GM21515 (cell line): ENCODE results near the gene CACNA1H.

Experiments used
- ATAC-seq: cut with Tn5 transposase; IDR thresholded peaks from one replicate; pipeline ENCODE4 v1.9.1; 2021; ENCODE audit not compliant: unreplicated experiment

The CACNA1H gene

GRCh38 chr16:1152651-1153259 lies at the start of gene CACNA1H:
CACNA1H (plus strand) TSS chr16:1153106; CDS start chr16:1153738, 632 bp downstream.
- no peak for ATAC-seq

DNA sequence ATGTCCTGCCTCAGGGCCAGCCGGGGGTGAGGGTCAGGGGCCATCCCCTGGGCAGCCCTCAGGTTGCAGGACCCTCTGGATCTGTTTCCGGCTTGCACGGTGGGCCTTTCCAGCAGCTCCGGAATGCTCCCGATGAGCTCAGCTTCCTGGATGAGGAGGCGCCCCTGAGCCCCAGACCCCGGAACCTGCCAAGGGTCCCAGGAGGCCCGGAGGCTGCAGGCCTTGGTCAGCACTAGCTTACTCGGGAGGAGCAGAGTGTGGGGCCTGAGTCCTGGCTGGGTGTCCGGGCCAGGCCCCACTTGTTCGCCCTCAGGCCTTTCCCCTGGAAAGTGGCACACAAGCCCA lies 49.3 kb upstream of the CACNA1H start:
- no peak for ATAC-seq

GRCh38 chr16:1105888-1106620 lies 46.9 kb upstream of the CACNA1H start:
- no peak for ATAC-seq

- no peak for ATAC-seq
Measured at GRCh38 chr16:1106659-1107058, 46.2 kb upstream of the CACNA1H start.

GRCh38 chr16:1107141-1107540 lies 45.8 kb upstream of the CACNA1H start:
- no peak for ATAC-seq

GRCh38 chr16:1107731-1108130 lies 45.2 kb upstream of the CACNA1H start:
- ATAC-seq: no peak

- ATAC-seq: no peak
Measured at GRCh38 chr16:1108299-1109252, 44.3 kb upstream of the CACNA1H start.

DNA sequence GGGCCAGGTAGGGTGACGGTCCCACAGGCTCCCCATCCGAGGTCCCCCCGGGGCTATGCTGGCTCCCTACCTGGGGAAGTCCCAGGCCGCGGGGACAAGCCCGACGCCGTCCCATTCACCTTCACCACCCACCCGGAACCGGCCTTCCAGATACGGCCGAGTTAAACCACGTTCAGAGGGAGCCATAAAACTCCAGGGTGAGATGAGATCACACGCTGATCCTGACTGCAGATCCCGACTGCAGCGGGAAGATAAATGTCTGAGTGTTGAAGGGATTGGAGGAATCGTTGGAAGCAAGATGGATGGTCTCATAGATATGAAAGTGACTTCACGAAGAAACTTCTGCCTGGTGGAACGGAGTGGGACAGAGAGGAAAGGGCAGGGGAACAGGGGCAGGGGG lies 43.3 kb upstream of the CACNA1H start:
- ATAC-seq: no peak

DNA sequence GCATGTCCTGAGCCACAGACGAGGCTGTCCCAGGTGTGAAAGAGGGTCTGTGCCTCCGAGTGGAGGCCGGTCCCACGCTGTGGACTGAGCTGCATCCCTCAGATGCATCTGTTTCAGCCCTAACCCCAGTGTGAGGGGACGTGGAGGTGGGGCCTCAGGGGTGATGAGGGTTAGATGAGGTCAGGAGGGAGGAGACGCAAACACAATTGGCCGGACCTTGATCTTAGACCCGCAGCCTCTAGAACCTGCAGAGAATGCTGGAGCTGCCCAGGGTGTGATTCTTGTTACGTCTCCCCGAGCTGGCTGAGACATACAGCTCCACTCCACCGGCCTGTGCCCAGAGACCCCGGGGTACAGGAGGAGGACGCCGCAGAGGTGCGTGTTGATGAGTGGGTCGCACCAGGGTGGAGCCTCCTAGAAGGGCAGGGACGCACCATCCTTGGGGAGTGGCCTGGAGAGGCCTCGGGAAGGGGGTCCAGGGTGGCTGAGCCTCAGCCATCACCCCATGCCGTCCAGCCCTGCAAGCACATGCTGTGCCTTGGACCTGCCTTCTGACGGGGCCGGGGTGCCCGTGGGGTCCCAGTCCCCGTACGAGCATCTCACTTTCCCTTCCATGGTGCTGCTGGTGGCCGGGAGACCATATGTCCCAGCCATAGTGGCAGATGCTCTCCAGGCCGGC lies 40.3 kb upstream of the CACNA1H start:
- ATAC-seq: no peak

- ATAC-seq: no peak
Measured at GRCh38 chr16:1113489-1113888, 39.4 kb upstream of the CACNA1H start.

DNA sequence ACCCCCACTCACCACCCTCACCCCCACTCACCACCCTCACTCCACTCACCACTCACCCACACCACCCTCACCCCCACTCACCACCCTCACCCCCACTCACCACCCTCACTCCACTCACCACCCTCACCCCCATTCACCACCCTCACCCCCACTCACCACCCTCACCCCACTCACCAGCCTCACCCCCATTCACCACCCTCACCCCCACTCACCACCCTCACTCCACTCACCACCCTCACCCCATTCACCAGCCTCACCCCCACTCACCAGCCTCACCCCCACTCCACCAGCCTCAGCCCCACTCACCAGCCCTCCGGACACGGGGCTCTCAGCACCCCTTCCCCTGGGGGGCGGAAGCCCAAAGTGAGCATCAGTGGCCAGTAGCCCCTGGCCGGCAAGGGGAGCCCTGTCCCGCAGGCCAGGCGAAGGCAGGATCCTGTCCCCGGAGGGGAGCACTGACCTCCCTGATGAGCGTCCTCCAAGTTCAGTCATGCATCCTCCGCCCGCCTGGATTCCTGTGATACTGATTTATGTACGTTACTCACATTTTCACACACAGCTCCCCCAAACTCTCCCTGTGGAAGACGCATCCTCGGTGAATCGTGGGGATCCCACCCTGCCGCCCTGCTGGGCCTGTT lies 38.9 kb upstream of the CACNA1H start:
- ATAC-seq: no peak

GRCh38 chr16:1116693-1117077 lies 36.2 kb upstream of the CACNA1H start:
- ATAC-seq: no peak

- ATAC-seq: no peak
Measured at GRCh38 chr16:1117176-1117900, 35.6 kb upstream of the CACNA1H start.

GRCh38 chr16:1117926-1118325 lies 35.0 kb upstream of the CACNA1H start:
- ATAC-seq: no peak

- ATAC-seq: no peak
Measured at GRCh38 chr16:1119129-1119528, 33.8 kb upstream of the CACNA1H start.

DNA sequence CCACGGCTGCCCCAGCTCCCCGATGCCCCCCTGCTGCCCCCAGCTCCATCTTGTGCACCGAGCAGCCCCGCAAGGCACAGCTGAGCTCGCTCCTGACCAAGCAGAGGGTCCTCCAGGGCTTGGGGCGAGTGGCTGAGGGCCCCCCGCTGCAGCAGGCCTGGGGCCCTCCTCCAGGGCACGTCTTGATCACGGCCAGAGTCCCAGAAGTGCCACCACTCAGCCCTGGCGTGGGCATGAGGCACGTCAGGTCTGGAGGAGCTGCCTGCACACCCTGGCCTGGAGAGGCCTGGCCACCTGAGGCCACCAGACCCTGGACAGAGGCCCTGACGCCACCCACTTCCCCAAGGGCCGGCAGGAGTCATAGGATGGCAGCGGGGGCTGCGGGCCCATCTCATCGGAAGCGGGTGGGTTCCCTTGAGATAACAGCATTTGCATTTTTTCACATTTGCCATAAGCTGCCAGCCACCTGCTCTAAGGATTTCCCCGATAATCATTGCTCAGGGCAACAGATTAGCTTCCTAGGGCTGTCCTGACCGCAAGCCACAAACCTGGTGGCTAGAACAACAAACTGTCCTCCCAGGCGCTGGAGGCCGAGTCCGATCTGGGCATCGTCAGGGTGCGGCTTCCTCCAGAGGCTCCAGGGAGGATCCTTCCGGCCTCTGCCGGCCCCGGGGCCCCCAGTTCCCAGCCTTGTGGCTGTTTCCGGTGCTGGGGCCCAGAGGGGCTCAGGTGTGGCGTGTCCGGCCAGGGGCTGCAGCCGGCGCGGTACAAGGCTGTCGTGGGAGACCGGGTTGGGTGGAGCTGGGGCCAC lies 32.9 kb upstream of the CACNA1H start:
- ATAC-seq: no peak

- no peak for ATAC-seq
Measured at GRCh38 chr16:1120577-1120941, 32.3 kb upstream of the CACNA1H start.

DNA sequence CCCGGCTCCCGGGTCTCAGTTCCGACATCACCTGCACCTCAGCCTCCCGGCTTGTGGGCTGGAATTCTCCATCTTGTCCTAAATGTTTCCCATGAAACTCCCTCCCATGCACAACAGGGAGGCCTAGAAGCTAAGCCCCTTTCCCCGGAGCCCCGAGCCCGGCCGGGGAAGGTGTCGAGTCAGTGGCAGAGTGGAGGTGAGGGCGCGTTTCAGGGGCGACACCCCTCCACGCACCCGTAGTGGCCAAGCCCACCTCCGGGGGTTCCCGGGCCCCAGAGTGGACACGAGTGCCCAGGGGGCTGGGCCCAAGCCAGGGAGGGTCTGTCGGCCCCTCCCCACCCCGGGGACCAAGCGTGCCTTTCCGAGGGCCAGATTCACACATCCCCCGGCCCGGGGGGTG lies 31.9 kb upstream of the CACNA1H start:
- no peak for ATAC-seq
